T47D (cell line): ENCODE measurements around the gene FAM47B.

Experiments
- DNase-seq, 2 experiments: peaks; one replicate each; pipeline versions ENCODE4 v3.0.0 to v3.0.0-alpha.2; 2011 to 2012; ENCODE audit warnings: low read depth in 1 of 2, low spot score in 1 of 2
- JUND ChIP-seq: IDR thresholded peaks from 2 replicates; pipeline ENCODE4 v1.6.1; 2012; ENCODE audit warnings: low read depth
- in situ Hi-C: cut with HindIII; loops from 2 replicates; pipeline ENCODE4 v1.10.0; 2016; ENCODE audit warnings: low sequenced_read_pairs, low pct_unique_long_range_greater_than_20kb

FAM47B gene

DNA sequence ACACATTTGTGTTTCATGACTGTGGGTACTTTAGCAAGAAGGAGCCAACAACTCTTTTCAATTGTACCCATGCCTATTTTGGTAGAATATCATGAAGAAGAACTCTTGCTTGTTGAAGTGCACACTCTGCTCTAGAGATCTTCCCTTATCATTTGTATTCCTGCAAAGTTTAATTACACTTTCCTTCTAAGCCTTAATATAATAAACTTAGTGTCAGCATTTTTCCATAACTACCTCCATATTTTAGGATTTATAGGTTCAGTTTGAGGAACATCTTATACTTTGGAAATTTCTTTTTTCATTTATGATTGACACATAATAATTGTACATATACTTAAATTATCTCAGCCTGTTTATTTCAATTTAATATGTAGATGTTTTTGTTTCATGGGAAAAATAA is 19.1 kb downstream of the FAM47B start:
- in situ Hi-C loops, result no loop called here
- DNase-seq, result no peak
- no peak for TF ChIP-seq JUND

DNA sequence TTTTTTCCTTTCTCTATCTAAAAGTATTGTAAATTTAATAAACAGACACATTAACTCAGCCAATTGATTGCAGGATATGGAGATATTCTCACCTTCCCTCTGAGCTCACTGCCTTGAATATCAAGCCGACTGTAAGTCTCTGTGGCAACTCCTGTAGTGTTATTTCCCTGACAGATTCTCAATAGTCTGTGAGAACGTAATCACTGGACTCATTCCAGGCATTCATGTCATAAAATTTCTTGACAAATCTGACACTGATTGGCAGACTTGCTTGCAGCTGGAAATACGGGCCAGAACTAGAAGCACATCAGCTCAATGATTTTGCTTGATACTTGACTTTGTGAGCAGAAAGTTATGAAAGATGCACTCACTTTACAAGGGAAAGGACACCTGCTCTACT is 29.6 kb downstream of the FAM47B start:
- in situ Hi-C loops, result no loop called here
- DNase-seq, result no peak
- no peak for TF ChIP-seq JUND

DNA sequence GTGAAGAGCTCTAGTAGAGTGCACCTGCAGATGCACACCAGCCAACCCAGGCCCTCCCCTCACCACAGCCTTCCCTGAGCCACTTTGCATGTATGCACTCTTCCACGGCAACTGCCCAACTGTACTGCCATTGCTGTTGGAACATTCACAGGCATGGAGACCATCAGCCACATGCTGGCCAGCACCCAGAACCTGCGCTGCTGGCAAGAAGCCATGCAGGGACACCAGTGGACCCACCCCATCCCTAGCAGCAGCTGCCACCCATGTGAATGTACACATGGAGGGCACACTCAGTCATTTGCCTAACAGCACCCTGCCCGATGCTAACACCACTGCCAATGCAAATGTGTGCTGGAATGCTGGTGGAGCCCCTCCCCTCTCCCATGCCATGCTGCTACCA is 35.6 kb downstream of the FAM47B start:
- no peak for DNase-seq
- TF ChIP-seq JUND, result no peak
- in situ Hi-C loops, result no loop called here

DNA sequence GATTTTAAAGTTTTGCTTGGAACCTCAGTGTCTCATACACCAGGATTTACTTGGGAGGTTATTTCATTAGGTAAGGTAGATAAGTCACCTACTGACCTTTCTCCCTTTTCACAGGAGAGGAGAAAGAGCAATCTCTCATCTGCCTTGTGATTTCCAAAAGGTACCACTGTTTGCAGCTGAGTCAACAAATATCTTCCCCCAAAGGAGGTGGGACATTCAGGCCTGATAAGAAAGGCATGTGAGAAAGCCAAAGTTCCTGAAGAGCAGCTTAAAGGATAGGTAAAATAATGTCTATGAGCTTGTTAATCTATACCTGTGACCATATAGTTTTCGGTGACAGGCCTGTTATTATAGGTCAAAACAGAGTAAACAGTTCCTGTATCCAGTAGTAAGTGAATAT is 45.0 kb downstream of the FAM47B start:
- in situ Hi-C loops, result no loop called here
- no peak for DNase-seq
- TF ChIP-seq JUND, result no peak
